GM23338 (cell line): ENCODE data around the gene ARID1B. TPM values are rescaled to one million over a fixed set of nuclear protein-coding genes. Genes with fewer than 3 reads are reported as not detected.

Experiments
- ATAC-seq: fragments of 200-7000 bp; cut with Tn5 transposase; 3 replicates; pipeline ENCODE4 v1.9.1; 2020
- DNase-seq: peaks from one replicate; pipeline ENCODE4 v3.0.0-alpha.2; 2015; ENCODE audit warnings: low spot score
- H2AFZ ChIP-seq: fragments of 200-600 bp; sonication (generic); 2 replicates; pipeline ENCODE4 v1.8.0; 2016; ENCODE audit warnings: antibody characterized with exemption, mild to moderate bottlenecking, moderate library complexity
- H3F3A ChIP-seq: fragments of 200-600 bp; sonication (generic); replicated peaks from 2 replicates; pipeline ENCODE4 v1.8.0; 2017; ENCODE audit warnings: antibody characterized with exemption, mixed run types, low read depth
- H3K27ac ChIP-seq: fragments of 200-600 bp; sonication (generic); 2 replicates; pipeline ENCODE4 v1.6.1; 2016; ENCODE audit warnings: low read depth
- H3K27me3 ChIP-seq: fragments of 200-600 bp; sonication (generic); 2 replicates; pipeline ENCODE4 v1.8.0; 2016; ENCODE audit warnings: mild to moderate bottlenecking, mixed run types, moderate library complexity; ENCODE audit not compliant: insufficient read depth
- H3K36me3 ChIP-seq: fragments of 200-600 bp; sonication (generic); 2 replicates; pipeline ENCODE4 v1.8.0; 2016; ENCODE audit warnings: mild to moderate bottlenecking; ENCODE audit not compliant: insufficient read depth
- H3K4me1 ChIP-seq: fragments of 200-600 bp; sonication (generic); 2 replicates; pipeline ENCODE4 v1.8.0; 2016; ENCODE audit warnings: mild to moderate bottlenecking, moderate library complexity; ENCODE audit not compliant: insufficient read depth
- H3K4me2 ChIP-seq: fragments of 200-600 bp; sonication (generic); 2 replicates; pipeline ENCODE4 v1.7.1; 2017; ENCODE audit warnings: mixed run types
- H3K4me3 ChIP-seq: fragments of 200-600 bp; sonication (generic); 2 replicates; pipeline ENCODE4 v1.6.1; 2016; ENCODE audit warnings: mixed run types
- H3K79me2 ChIP-seq: fragments of 200-600 bp; sonication (generic); replicated peaks from 2 replicates; pipeline ENCODE4 v1.8.0; 2017; ENCODE audit warnings: mild to moderate bottlenecking; ENCODE audit not compliant: insufficient read depth
- H3K9me2 ChIP-seq: fragments of 200-600 bp; sonication (generic); 2 replicates; pipeline ENCODE4 v1.8.0; 2017; ENCODE audit not compliant: insufficient read depth
- H4K20me1 ChIP-seq: fragments of 200-600 bp; sonication (generic); replicated peaks from 2 replicates; pipeline ENCODE4 v1.8.0; 2017; ENCODE audit warnings: mild to moderate bottlenecking; ENCODE audit not compliant: insufficient read depth
- H3K27ac Mint-ChIP-seq: 2 replicates; pipeline ENCODE4 v1.8.0; 2020; ENCODE audit warnings: inconsistent platforms, mild to moderate bottlenecking, moderate library complexity, mixed read lengths
- H3K27me3 Mint-ChIP-seq: 3 replicates; pipeline ENCODE4 v1.8.0; 2022; ENCODE audit warnings: low read depth, mild to moderate bottlenecking, moderate library complexity, mixed read lengths, inconsistent platforms; ENCODE audit not compliant: insufficient read depth, poor library complexity
- H3K36me3 Mint-ChIP-seq: 3 replicates; pipeline ENCODE4 v1.8.0; 2021; ENCODE audit warnings: low read depth, mild to moderate bottlenecking, inconsistent platforms, moderate library complexity, mixed read lengths
- H3K4me1 Mint-ChIP-seq: 3 replicates; pipeline ENCODE4 v1.8.0; 2020; ENCODE audit warnings: mild to moderate bottlenecking, inconsistent platforms, mixed read lengths
- H3K4me3 Mint-ChIP-seq: 3 replicates; pipeline ENCODE4 v1.8.0; 2021; ENCODE audit warnings: moderate library complexity, mild to moderate bottlenecking, inconsistent platforms, mixed read lengths
- H3K9me3 Mint-ChIP-seq: 3 replicates; pipeline ENCODE4 v1.8.0; 2020; ENCODE audit warnings: moderate library complexity, mild to moderate bottlenecking, inconsistent platforms, mixed read lengths
- CREB1 ChIP-seq: fragments of 250-450 bp; sonication (Bioruptor Pico); IDR thresholded peaks from 2 replicates; pipeline ENCODE4 v1.5.0; 2020; ENCODE audit warnings: low read depth, mild to moderate bottlenecking, moderate library complexity
- EZH2 ChIP-seq: fragments of 200-600 bp; sonication (generic); IDR thresholded peaks from one replicate; pipeline ENCODE4 v1.8.0; 2017; ENCODE audit warnings: antibody characterized with exemption, mild to moderate bottlenecking, low read depth; ENCODE audit not compliant: unreplicated experiment
- EZH2phosphoT487 ChIP-seq: fragments of 200-600 bp; sonication (generic); IDR thresholded peaks from one replicate; pipeline ENCODE4 v1.8.1; 2018; ENCODE audit warnings: antibody characterized with exemption; ENCODE audit not compliant: unreplicated experiment
- JUNB ChIP-seq: IDR thresholded peaks from one replicate; pipeline ENCODE4 v1.6.1; 2016; ENCODE audit warnings: antibody characterized with exemption; ENCODE audit not compliant: unreplicated experiment
- NANOG ChIP-seq: IDR thresholded peaks from 2 replicates; pipeline ENCODE4 v1.6.1; 2016; ENCODE audit warnings: antibody characterized with exemption, borderline replicate concordance
- POLR2AphosphoS5 ChIP-seq: IDR thresholded peaks from 2 replicates; pipeline ENCODE4 v1.6.1; 2016; ENCODE audit warnings: antibody characterized with exemption, low read depth
- STAT1 ChIP-seq: IDR thresholded peaks from one replicate; pipeline ENCODE4 v1.6.1; 2016; ENCODE audit warnings: antibody characterized with exemption; ENCODE audit not compliant: unreplicated experiment
- ZNF114 ChIP-seq: fragments of 250-450 bp; sonication (Bioruptor Pico); IDR thresholded peaks from 2 replicates; pipeline ENCODE4 v1.5.0; 2020; ENCODE audit warnings: mild to moderate bottlenecking, moderate library complexity
- ZNF331 ChIP-seq: fragments of 250-450 bp; sonication (Bioruptor Pico); IDR thresholded peaks from 2 replicates; pipeline ENCODE4 v1.5.0; 2020; ENCODE audit warnings: low read depth, mild to moderate bottlenecking, moderate library complexity
- polyA plus RNA-seq: library from polyadenylated mRNA; unstranded; fragments of >200 nt; fragmentation: Nextera tagmentation; extraction: Ambion mirVana; gene quantifications from 2 replicates; pipeline ENCODE4 v1.2.1, GENCODE V29; 2016
- total RNA-seq: library from RNA; depleted of rRNA; stranded (reverse); fragments of >200 nt; shearing (Covaris generic); gene quantifications from 2 replicates; pipeline ENCODE4 v1.2.3, GENCODE V29; 2014
- TF ChIP-seq, protein P1 (sequence below), 2 experiments: fragments of 200-600 bp in 1 of 2; sonication (generic) in 1 of 2; conservative IDR thresholded peaks; 2 replicates each; pipeline versions ENCODE4 v1.5.1 to v1.6.1; 2016 to 2017; ENCODE audit warnings: antibody characterized with exemption in 2 of 2, low read depth in 2 of 2, mild to moderate bottlenecking in 2 of 2, moderate library complexity in 1 of 2
- TF ChIP-seq, protein P2 (sequence below): fragments of 250-450 bp; sonication (Bioruptor Pico); IDR thresholded peaks from 2 replicates; pipeline ENCODE4 v1.5.0; 2020; ENCODE audit warnings: mild to moderate bottlenecking, moderate library complexity
- TF ChIP-seq, protein P3 (sequence below): IDR thresholded peaks from 2 replicates; pipeline ENCODE4 v1.6.1; 2016; ENCODE audit warnings: antibody characterized with exemption
- TF ChIP-seq, protein P4 (sequence below): IDR thresholded peaks from one replicate; pipeline ENCODE4 v1.6.1; 2018; ENCODE audit warnings: antibody characterized with exemption; ENCODE audit not compliant: unreplicated experiment

The ARID1B gene
- total and polyA plus RNA-seq, 2 experiments from 2014 or later = 59.3 to 72.2 TPM

DNA sequence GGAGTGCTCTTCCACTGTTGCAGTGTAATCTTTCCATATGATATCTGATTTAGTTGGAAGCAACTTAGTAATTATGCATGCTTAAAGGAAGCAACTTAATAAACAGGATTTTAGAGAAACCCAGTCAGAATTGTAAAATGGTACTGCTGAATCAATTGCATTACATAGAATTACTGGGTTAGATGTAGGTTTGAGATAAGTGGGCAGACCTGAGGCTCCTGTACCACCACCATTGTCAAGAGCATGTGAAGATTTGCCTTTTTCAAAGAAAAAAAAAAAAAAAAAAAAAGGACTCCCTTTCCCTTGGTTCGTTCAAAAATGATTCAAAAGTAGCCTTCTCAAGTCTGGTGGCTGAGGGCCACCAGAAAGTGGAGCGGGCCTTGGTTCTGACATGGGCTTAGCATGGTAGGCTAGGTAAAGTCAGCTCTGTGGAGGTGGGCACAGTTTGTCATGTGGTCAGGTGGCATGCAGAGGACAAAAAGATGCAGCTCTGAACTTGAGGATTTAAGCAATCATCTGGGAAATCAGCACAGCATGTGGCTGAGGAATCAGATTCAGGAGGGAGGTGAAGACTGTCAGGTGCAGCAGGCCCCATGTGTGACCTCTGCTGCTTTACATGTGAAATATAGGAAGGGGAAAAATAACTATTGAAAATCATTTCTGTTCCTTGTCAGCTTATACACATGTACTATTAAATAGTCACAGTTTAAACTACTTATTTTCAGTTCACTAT, 32.4 kb downstream of the ARID1B start:
- Histone ChIP-seq H3F3A (no peaks in the 10 kb centered on the region), H3K27me3 (no peaks in the 10 kb centered on the region), H3K79me2 (peaks cover 99% of the 10 kb centered on the region), H3K36me3 (no peaks in the 10 kb centered on the region), H3K4me2 (no peak overlapping the region), H3K4me3 (no peak overlapping the region), H3K9me2 (no peaks in the 10 kb centered on the region), H3K4me1 (peaks cover 41% of the 10 kb centered on the region), H3K27ac (no peak overlapping the region), H2AFZ (no peak overlapping the region), H4K20me1 (peaks cover 42% of the 10 kb centered on the region)
- no peak overlapping the region for H3K4me3 Mint-ChIP-seq
- ATAC-seq (no peak), DNase-seq (no peak)
- 0 out of 3 replicates have a peak, but pooled peaks cover 2% of the 10 kb centered on the region for H3K9me3 Mint-ChIP-seq
- H3K4me1 Mint-ChIP-seq = peaks cover 59% of the 10 kb centered on the region
- TF ChIP-seq POLR2AphosphoS5 = no peak
- TF ChIP-seq ZNF114 (CRISPR knock-in tag) = no peak
- TF ChIP-seq, protein P1, sequence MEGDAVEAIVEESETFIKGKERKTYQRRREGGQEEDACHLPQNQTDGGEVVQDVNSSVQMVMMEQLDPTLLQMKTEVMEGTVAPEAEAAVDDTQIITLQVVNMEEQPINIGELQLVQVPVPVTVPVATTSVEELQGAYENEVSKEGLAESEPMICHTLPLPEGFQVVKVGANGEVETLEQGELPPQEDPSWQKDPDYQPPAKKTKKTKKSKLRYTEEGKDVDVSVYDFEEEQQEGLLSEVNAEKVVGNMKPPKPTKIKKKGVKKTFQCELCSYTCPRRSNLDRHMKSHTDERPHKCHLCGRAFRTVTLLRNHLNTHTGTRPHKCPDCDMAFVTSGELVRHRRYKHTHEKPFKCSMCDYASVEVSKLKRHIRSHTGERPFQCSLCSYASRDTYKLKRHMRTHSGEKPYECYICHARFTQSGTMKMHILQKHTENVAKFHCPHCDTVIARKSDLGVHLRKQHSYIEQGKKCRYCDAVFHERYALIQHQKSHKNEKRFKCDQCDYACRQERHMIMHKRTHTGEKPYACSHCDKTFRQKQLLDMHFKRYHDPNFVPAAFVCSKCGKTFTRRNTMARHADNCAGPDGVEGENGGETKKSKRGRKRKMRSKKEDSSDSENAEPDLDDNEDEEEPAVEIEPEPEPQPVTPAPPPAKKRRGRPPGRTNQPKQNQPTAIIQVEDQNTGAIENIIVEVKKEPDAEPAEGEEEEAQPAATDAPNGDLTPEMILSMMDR (conservative IDR thresholded peaks at IDR 0.05; ENCODE audit: low read depth in 2 of 2) = no peak
- TF ChIP-seq EZH2phosphoT487 = no peak
- TF ChIP-seq, protein P2, sequence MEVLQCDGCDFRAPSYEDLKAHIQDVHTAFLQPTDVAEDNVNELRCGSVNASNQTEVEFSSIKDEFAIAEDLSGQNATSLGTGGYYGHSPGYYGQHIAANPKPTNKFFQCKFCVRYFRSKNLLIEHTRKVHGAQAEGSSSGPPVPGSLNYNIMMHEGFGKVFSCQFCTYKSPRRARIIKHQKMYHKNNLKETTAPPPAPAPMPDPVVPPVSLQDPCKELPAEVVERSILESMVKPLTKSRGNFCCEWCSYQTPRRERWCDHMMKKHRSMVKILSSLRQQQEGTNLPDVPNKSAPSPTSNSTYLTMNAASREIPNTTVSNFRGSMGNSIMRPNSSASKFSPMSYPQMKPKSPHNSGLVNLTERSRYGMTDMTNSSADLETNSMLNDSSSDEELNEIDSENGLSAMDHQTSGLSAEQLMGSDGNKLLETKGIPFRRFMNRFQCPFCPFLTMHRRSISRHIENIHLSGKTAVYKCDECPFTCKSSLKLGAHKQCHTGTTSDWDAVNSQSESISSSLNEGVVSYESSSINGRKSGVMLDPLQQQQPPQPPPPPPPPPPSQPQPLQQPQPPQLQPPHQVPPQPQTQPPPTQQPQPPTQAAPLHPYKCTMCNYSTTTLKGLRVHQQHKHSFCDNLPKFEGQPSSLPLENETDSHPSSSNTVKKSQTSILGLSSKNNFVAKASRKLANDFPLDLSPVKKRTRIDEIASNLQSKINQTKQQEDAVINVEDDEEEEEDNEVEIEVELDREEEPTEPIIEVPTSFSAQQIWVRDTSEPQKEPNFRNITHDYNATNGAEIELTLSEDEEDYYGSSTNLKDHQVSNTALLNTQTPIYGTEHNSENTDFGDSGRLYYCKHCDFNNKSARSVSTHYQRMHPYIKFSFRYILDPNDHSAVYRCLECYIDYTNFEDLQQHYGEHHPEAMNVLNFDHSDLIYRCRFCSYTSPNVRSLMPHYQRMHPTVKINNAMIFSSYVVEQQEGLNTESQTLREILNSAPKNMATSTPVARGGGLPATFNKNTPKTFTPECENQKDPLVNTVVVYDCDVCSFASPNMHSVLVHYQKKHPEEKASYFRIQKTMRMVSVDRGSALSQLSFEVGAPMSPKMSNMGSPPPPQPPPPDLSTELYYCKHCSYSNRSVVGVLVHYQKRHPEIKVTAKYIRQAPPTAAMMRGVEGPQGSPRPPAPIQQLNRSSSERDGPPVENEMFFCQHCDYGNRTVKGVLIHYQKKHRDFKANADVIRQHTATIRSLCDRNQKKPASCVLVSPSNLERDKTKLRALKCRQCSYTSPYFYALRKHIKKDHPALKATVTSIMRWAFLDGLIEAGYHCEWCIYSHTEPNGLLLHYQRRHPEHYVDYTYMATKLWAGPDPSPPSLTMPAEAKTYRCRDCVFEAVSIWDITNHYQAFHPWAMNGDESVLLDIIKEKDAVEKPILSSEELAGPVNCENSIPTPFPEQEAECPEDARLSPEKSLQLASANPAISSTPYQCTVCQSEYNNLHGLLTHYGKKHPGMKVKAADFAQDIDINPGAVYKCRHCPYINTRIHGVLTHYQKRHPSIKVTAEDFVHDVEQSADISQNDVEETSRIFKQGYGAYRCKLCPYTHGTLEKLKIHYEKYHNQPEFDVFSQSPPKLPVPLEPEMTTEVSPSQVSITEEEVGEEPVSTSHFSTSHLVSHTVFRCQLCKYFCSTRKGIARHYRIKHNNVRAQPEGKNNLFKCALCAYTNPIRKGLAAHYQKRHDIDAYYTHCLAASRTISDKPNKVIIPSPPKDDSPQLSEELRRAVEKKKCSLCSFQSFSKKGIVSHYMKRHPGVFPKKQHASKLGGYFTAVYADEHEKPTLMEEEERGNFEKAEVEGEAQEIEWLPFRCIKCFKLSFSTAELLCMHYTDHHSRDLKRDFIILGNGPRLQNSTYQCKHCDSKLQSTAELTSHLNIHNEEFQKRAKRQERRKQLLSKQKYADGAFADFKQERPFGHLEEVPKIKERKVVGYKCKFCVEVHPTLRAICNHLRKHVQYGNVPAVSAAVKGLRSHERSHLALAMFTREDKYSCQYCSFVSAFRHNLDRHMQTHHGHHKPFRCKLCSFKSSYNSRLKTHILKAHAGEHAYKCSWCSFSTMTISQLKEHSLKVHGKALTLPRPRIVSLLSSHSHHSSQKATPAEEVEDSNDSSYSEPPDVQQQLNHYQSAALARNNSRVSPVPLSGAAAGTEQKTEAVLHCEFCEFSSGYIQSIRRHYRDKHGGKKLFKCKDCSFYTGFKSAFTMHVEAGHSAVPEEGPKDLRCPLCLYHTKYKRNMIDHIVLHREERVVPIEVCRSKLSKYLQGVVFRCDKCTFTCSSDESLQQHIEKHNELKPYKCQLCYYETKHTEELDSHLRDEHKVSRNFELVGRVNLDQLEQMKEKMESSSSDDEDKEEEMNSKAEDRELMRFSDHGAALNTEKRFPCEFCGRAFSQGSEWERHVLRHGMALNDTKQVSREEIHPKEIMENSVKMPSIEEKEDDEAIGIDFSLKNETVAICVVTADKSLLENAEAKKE = no peak
- TF ChIP-seq, protein P3, sequence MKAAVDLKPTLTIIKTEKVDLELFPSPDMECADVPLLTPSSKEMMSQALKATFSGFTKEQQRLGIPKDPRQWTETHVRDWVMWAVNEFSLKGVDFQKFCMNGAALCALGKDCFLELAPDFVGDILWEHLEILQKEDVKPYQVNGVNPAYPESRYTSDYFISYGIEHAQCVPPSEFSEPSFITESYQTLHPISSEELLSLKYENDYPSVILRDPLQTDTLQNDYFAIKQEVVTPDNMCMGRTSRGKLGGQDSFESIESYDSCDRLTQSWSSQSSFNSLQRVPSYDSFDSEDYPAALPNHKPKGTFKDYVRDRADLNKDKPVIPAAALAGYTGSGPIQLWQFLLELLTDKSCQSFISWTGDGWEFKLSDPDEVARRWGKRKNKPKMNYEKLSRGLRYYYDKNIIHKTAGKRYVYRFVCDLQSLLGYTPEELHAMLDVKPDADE = no peak
- no peak for TF ChIP-seq STAT1
- no peak for TF ChIP-seq EZH2
- no peak for TF ChIP-seq JUNB
- TF ChIP-seq NANOG = no peak
- no peak for TF ChIP-seq CREB1 (CRISPR knock-in tag)
- TF ChIP-seq, protein P4, sequence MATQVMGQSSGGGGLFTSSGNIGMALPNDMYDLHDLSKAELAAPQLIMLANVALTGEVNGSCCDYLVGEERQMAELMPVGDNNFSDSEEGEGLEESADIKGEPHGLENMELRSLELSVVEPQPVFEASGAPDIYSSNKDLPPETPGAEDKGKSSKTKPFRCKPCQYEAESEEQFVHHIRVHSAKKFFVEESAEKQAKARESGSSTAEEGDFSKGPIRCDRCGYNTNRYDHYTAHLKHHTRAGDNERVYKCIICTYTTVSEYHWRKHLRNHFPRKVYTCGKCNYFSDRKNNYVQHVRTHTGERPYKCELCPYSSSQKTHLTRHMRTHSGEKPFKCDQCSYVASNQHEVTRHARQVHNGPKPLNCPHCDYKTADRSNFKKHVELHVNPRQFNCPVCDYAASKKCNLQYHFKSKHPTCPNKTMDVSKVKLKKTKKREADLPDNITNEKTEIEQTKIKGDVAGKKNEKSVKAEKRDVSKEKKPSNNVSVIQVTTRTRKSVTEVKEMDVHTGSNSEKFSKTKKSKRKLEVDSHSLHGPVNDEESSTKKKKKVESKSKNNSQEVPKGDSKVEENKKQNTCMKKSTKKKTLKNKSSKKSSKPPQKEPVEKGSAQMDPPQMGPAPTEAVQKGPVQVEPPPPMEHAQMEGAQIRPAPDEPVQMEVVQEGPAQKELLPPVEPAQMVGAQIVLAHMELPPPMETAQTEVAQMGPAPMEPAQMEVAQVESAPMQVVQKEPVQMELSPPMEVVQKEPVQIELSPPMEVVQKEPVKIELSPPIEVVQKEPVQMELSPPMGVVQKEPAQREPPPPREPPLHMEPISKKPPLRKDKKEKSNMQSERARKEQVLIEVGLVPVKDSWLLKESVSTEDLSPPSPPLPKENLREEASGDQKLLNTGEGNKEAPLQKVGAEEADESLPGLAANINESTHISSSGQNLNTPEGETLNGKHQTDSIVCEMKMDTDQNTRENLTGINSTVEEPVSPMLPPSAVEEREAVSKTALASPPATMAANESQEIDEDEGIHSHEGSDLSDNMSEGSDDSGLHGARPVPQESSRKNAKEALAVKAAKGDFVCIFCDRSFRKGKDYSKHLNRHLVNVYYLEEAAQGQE = no peak
- no peak for TF ChIP-seq ZNF331 (CRISPR knock-in tag)
- H3K27ac Mint-ChIP-seq = peak overlapping the region; percentile 74; the same call in 1 of the 2 replicates
- H3K27me3 Mint-ChIP-seq = no peaks in the 10 kb centered on the region
- H3K36me3 Mint-ChIP-seq = peaks cover 8% of the 10 kb centered on the region
